ENCODE results near the gene SMTNL2.

DNA sequence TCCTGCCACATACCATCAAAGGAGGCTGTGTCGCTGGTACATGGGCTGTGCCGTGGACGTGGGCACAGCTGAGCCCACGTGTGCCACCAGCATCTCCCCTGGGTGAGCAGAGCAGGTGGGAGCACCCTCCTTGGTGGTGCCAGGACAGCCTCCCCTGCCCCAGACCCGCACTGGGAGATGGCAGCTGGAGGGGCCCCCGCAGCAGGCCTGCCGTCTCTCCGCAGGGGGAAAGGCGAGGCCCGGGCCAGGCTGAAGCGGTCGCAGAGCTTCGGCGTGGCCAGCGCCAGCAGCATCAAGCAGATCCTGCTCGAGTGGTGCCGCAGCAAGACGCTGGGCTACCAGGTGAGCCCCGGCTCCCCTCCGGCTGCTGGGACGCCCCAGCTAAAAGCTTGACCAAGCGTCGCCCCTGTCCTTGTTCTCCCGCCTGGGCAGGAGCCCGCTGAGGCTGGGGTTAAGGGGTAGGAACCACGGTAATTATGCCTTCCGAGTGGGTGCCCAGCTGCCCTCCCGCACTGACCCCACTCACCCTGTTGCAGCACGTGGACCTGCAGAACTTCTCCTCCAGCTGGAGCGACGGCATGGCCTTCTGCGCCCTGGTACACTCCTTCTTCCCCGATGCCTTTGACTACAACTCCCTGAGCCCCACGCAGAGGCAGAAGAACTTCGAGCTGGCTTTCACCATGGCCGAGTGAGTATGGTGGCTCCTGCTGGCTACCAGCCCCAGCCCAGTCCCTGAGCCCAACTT lies 12.5 kb downstream of the SMTNL2 start:
- TF ChIP-seq, protein P1, sequence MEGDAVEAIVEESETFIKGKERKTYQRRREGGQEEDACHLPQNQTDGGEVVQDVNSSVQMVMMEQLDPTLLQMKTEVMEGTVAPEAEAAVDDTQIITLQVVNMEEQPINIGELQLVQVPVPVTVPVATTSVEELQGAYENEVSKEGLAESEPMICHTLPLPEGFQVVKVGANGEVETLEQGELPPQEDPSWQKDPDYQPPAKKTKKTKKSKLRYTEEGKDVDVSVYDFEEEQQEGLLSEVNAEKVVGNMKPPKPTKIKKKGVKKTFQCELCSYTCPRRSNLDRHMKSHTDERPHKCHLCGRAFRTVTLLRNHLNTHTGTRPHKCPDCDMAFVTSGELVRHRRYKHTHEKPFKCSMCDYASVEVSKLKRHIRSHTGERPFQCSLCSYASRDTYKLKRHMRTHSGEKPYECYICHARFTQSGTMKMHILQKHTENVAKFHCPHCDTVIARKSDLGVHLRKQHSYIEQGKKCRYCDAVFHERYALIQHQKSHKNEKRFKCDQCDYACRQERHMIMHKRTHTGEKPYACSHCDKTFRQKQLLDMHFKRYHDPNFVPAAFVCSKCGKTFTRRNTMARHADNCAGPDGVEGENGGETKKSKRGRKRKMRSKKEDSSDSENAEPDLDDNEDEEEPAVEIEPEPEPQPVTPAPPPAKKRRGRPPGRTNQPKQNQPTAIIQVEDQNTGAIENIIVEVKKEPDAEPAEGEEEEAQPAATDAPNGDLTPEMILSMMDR (IDR thresholded peaks at IDR 0.05; ENCODE audit: low read depth, low read length, poor library complexity, severe bottlenecking): no peak
- no peak for TF ChIP-seq EZH2phosphoT487 (IDR thresholded peaks at IDR 0.05; ENCODE audit: borderline replicate concordance, low read length)

Measured in DOHH2 (cell line).